ENCODE data around the gene CRB1.

The CRB1 gene

GRCh38 chr1:197342044-197342565, 74.1 kb downstream of the CRB1 start:
- H3F3A ChIP-seq (ENCODE audit: low read depth): no peaks in the 10 kb centered on the region
- no peak for TF ChIP-seq EZH2phosphoT487 (IDR thresholded peaks at IDR 0.05; ENCODE audit: borderline replicate concordance)
- TF ChIP-seq CTCF (conservative IDR thresholded peaks at IDR 0.05; ENCODE audit: low read length): no peak
- H3K79me2 ChIP-seq (ENCODE audit: insufficient read depth, low read length): no peaks in the 10 kb centered on the region
- no peak overlapping the region for H3K4me3 ChIP-seq (ENCODE audit: low read length, poor library complexity, severe bottlenecking)
- peaks cover 12% of the 10 kb centered on the region for H3K4me1 ChIP-seq (ENCODE audit: insufficient read depth, low read length, poor library complexity, severe bottlenecking)
- no peak overlapping the region for H3K9ac ChIP-seq (ENCODE audit: low read depth, low read length, poor library complexity, severe bottlenecking)
- H2AFZ ChIP-seq (ENCODE audit: low read length): 0 out of 2 replicates have a peak overlapping the region, but pooled peaks have one; percentile 8
- H3K27me3 ChIP-seq (ENCODE audit: insufficient read depth, low read length, poor library complexity, severe bottlenecking): no peaks in the 10 kb centered on the region
- H3K4me2 ChIP-seq (ENCODE audit: low read depth, low read length, poor library complexity, severe bottlenecking): peak overlapping the region; percentile 14
- H3K9me2 ChIP-seq (replicated peaks; ENCODE audit: low read depth, low read length): no peaks in the 10 kb centered on the region
- no peaks in the 10 kb centered on the region for H3K36me3 ChIP-seq (ENCODE audit: insufficient read depth, low read length)
- no peaks in the 10 kb centered on the region for H3K9me3 ChIP-seq (ENCODE audit: insufficient read depth, low read depth, low read length)
- H4K20me1 ChIP-seq (ENCODE audit: insufficient read depth, low read length, poor library complexity, severe bottlenecking): no peaks in the 10 kb centered on the region

- TF ChIP-seq CTCF (conservative IDR thresholded peaks at IDR 0.05; ENCODE audit: low read length) (no peak), EZH2phosphoT487 (IDR thresholded peaks at IDR 0.05; ENCODE audit: borderline replicate concordance) (no peak)
- no peaks in the 10 kb centered on the region for H3K9me2 ChIP-seq (replicated peaks; ENCODE audit: low read depth, low read length)
- no peaks in the 10 kb centered on the region for H3K36me3 ChIP-seq (ENCODE audit: insufficient read depth, low read length)
- peak overlapping the region; percentile 14 for H3K4me2 ChIP-seq (ENCODE audit: low read depth, low read length, poor library complexity, severe bottlenecking)
- no peaks in the 10 kb centered on the region for H3K9me3 ChIP-seq (ENCODE audit: insufficient read depth, low read depth, low read length)
- no peak overlapping the region for H2AFZ ChIP-seq (ENCODE audit: low read length)
- no peaks in the 10 kb centered on the region for H3F3A ChIP-seq (ENCODE audit: low read depth)
- no peak overlapping the region for H3K9ac ChIP-seq (ENCODE audit: low read depth, low read length, poor library complexity, severe bottlenecking)
- no peaks in the 10 kb centered on the region for H3K79me2 ChIP-seq (ENCODE audit: insufficient read depth, low read length)
- no peak overlapping the region for H3K4me3 ChIP-seq (ENCODE audit: low read length, poor library complexity, severe bottlenecking)
- H3K27me3 ChIP-seq (ENCODE audit: insufficient read depth, low read length, poor library complexity, severe bottlenecking): no peaks in the 10 kb centered on the region
- peaks cover 12% of the 10 kb centered on the region for H3K4me1 ChIP-seq (ENCODE audit: insufficient read depth, low read length, poor library complexity, severe bottlenecking)
- no peaks in the 10 kb centered on the region for H4K20me1 ChIP-seq (ENCODE audit: insufficient read depth, low read length, poor library complexity, severe bottlenecking)
These were observed 74.6 kb downstream of the CRB1 start for GRCh38 chr1:197342669-197343068.

GRCh38 chr1:197343663-197344273, 75.7 kb downstream of the CRB1 start:
- H3K9ac ChIP-seq (ENCODE audit: low read depth, low read length, poor library complexity, severe bottlenecking): no peak overlapping the region
- H3K4me3 ChIP-seq (ENCODE audit: low read length, poor library complexity, severe bottlenecking): no peak overlapping the region
- no peaks in the 10 kb centered on the region for H3K9me3 ChIP-seq (ENCODE audit: insufficient read depth, low read depth, low read length)
- H3K36me3 ChIP-seq (ENCODE audit: insufficient read depth, low read length): no peaks in the 10 kb centered on the region
- H3K9me2 ChIP-seq (replicated peaks; ENCODE audit: low read depth, low read length): no peaks in the 10 kb centered on the region
- no peaks in the 10 kb centered on the region for H3K27me3 ChIP-seq (ENCODE audit: insufficient read depth, low read length, poor library complexity, severe bottlenecking)
- H3K4me2 ChIP-seq (ENCODE audit: low read depth, low read length, poor library complexity, severe bottlenecking): no peak overlapping the region
- no peaks in the 10 kb centered on the region for H4K20me1 ChIP-seq (ENCODE audit: insufficient read depth, low read length, poor library complexity, severe bottlenecking)
- TF ChIP-seq CTCF (conservative IDR thresholded peaks at IDR 0.05; ENCODE audit: low read length) (no peak), EZH2phosphoT487 (IDR thresholded peaks at IDR 0.05; ENCODE audit: borderline replicate concordance) (no peak)
- peaks cover 12% of the 10 kb centered on the region for H3K4me1 ChIP-seq (ENCODE audit: insufficient read depth, low read length, poor library complexity, severe bottlenecking)
- H2AFZ ChIP-seq (ENCODE audit: low read length): no peak overlapping the region
- H3F3A ChIP-seq (ENCODE audit: low read depth): no peaks in the 10 kb centered on the region
- no peaks in the 10 kb centered on the region for H3K79me2 ChIP-seq (ENCODE audit: insufficient read depth, low read length)

Data from Loucy (cell line).